ENCODE results near the gene CXorf38.

DNA sequence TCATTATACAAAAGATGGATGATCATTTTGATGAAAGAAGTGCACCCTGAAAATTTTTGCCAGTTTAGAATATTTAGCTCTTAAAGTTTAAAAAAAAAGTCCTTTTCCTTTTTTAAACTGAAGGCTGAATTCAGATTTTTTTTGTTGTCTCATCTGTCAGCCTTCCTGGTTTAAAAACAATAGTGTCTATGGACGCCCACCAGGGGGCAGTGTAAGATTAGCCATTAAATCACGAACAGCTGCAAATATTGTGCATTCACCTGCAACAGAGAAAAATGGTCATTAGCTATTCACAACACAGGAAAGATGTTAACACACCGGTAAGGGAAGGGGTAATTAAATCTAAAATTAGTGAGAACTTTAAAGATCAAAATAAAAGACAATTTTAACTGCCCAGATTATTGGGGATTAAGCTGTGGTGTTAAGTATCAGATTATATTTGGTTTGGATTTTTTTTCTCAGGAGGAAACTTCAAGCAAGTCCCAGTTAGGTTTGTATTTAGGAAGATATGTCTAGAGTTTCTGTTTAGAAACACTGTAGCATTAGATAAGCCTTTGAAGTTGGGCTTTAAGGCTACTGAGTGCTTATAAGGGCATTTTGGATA lies 4.4 kb upstream of the CXorf38 start:
- TF ChIP-seq CHD2 (IDR thresholded peaks at IDR 0.05; ENCODE audit: low read length, partially characterized antibody) = no peak
- TF ChIP-seq, protein P1, sequence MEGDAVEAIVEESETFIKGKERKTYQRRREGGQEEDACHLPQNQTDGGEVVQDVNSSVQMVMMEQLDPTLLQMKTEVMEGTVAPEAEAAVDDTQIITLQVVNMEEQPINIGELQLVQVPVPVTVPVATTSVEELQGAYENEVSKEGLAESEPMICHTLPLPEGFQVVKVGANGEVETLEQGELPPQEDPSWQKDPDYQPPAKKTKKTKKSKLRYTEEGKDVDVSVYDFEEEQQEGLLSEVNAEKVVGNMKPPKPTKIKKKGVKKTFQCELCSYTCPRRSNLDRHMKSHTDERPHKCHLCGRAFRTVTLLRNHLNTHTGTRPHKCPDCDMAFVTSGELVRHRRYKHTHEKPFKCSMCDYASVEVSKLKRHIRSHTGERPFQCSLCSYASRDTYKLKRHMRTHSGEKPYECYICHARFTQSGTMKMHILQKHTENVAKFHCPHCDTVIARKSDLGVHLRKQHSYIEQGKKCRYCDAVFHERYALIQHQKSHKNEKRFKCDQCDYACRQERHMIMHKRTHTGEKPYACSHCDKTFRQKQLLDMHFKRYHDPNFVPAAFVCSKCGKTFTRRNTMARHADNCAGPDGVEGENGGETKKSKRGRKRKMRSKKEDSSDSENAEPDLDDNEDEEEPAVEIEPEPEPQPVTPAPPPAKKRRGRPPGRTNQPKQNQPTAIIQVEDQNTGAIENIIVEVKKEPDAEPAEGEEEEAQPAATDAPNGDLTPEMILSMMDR (IDR thresholded peaks at IDR 0.05) = peak; percentile 82
- TF ChIP-seq, protein P2, sequence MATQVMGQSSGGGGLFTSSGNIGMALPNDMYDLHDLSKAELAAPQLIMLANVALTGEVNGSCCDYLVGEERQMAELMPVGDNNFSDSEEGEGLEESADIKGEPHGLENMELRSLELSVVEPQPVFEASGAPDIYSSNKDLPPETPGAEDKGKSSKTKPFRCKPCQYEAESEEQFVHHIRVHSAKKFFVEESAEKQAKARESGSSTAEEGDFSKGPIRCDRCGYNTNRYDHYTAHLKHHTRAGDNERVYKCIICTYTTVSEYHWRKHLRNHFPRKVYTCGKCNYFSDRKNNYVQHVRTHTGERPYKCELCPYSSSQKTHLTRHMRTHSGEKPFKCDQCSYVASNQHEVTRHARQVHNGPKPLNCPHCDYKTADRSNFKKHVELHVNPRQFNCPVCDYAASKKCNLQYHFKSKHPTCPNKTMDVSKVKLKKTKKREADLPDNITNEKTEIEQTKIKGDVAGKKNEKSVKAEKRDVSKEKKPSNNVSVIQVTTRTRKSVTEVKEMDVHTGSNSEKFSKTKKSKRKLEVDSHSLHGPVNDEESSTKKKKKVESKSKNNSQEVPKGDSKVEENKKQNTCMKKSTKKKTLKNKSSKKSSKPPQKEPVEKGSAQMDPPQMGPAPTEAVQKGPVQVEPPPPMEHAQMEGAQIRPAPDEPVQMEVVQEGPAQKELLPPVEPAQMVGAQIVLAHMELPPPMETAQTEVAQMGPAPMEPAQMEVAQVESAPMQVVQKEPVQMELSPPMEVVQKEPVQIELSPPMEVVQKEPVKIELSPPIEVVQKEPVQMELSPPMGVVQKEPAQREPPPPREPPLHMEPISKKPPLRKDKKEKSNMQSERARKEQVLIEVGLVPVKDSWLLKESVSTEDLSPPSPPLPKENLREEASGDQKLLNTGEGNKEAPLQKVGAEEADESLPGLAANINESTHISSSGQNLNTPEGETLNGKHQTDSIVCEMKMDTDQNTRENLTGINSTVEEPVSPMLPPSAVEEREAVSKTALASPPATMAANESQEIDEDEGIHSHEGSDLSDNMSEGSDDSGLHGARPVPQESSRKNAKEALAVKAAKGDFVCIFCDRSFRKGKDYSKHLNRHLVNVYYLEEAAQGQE (IDR thresholded peaks at IDR 0.05) = no peak
